K562 (cell line): ENCODE results near the gene CALU. TPM values are rescaled to one million over a fixed set of nuclear protein-coding genes. Genes with fewer than 3 reads are reported as not detected.
A peak's percentile ranks its signal among the peaks of the same experiment; 100 is the strongest.

Experiments used
- CEBPB ChIP-seq: fragments of 450-650 bp; IDR thresholded peaks from 2 replicates; pipeline ENCODE4 v1.6.1; 2016; ENCODE audit warnings: missing genetic modification characterization, missing compliant biosample characterization
- CHD7 ChIP-seq: fragments of 200-600 bp; sonication (generic); IDR thresholded peaks from one replicate; pipeline ENCODE4 v1.6.1; 2012; ENCODE audit warnings: mild to moderate bottlenecking, low read depth, low read length, inconsistent platforms
- HBP1 ChIP-seq: fragments of 450-650 bp; formaldehyde crosslinking; IDR thresholded peaks from 2 replicates; pipeline ENCODE4 v1.4.0; 2022; ENCODE audit warnings: missing genetic modification characterization
- KAT2B ChIP-seq: IDR thresholded peaks from one replicate; pipeline ENCODE4 v1.6.1; 2012; ENCODE audit warnings: low read depth, mild to moderate bottlenecking, control low read depth, inconsistent platforms, low read length, moderate library complexity
- MAX ChIP-seq: sonication (generic); formaldehyde crosslinking; IDR thresholded peaks from 2 replicates; pipeline ENCODE4 v1.9.0; 2022; ENCODE audit warnings: mild to moderate bottlenecking, missing genetic modification reagents
- MTF1 ChIP-seq: fragments of 250-450 bp; sonication (Bioruptor Pico); IDR thresholded peaks from 2 replicates; pipeline ENCODE4 v1.9.0; 2021; ENCODE audit warnings: moderate library complexity, mild to moderate bottlenecking, inconsistent platforms, borderline replicate concordance
- PHB2 ChIP-seq: fragments of 450-650 bp; IDR thresholded peaks from 2 replicates; pipeline ENCODE4 v1.6.1; 2017; ENCODE audit warnings: low read depth
- POLR2G ChIP-seq: fragments of 200-400 bp; formaldehyde crosslinking; IDR thresholded peaks from 2 replicates; pipeline ENCODE4 v1.6.1; 2017; ENCODE audit warnings: low read depth, mild to moderate bottlenecking, antibody characterized with exemption, low read length, moderate library complexity
- XRCC5 ChIP-seq: fragments of 200-400 bp; formaldehyde crosslinking; IDR thresholded peaks from 2 replicates; pipeline ENCODE4 v1.6.1; 2017; ENCODE audit warnings: low read depth, mild to moderate bottlenecking, low read length
- ZBTB26 ChIP-seq: fragments of 450-650 bp; formaldehyde crosslinking; IDR thresholded peaks from 2 replicates; pipeline ENCODE4 v1.4.0; 2022; ENCODE audit warnings: missing genetic modification characterization
- ZKSCAN3 ChIP-seq: fragments of 250-450 bp; sonication (Bioruptor Pico); IDR thresholded peaks from 2 replicates; pipeline ENCODE4 v1.4.0; 2020
- ZNF511 ChIP-seq: sonication (generic); formaldehyde crosslinking; IDR thresholded peaks from 2 replicates; pipeline ENCODE4 v1.8.0; 2022; ENCODE audit warnings: mild to moderate bottlenecking, missing genetic modification reagents
- polyA plus RNA-seq, 8 experiments: library from polyadenylated mRNA; depleted of rRNA in 4 of 8; stranded (reverse) in 5 of 8; unstranded in 3 of 8; fragments of >200 nt; fragmentation: Nextera tagmentation in 2 of 8; fragmentation: Illumina TruSeq in 1 of 8; extraction: Ambion mirVana in 2 of 8; extraction: Trizol in 1 of 8; gene quantifications; 2 replicates each; pipeline versions ENCODE4 v1.2.1 to v1.2.3, GENCODE V29; 2011 to 2014; ENCODE audit warnings: inconsistent platforms in 1 of 8, missing spikeins in 1 of 8
- total RNA-seq, 7 experiments: library from RNA; depleted of rRNA in 6 of 7; stranded (reverse); fragments of >200 nt in 6 of 7; fragmentation: Illumina TruSeq in 2 of 7; extraction: Trizol in 2 of 7; gene quantifications; 2 replicates each; pipeline versions ENCODE4 v1.2.1 to v1.2.3, GENCODE V29; 2011 to 2021; ENCODE audit warnings: low replicate concordance in 1 of 7

CALU gene
- total and polyA plus RNA-seq, 9 of the 15 experiments (the other 6 are each of a cell fraction or from before 2014, with no cell fraction given) = 166 to 286 (median 215) TPM

- TF ChIP-seq CHD7 (peak; percentile 20), XRCC5 (no peak), ZKSCAN3 (CRISPR knock-in tag) (no peak), CEBPB (tag) (peak; percentile 96), KAT2B (no peak), POLR2G (no peak), PHB2 (no peak), ZNF511 (peak; percentile 24; the same call in 1 of the 2 replicates), MTF1 (CRISPR knock-in tag) (no peak), HBP1 (CRISPR knock-in tag) (no peak), ZBTB26 (no peak), MAX (CRISPR knock-in tag) (peak; percentile 56; the same call in 1 of the 2 replicates)
Measured at GRCh38 chr7:128812514-128813168, 73.5 kb downstream of the CALU start (continued).
